GM19025 (cell line): ENCODE measurements around the gene OPA3.
A peak's percentile ranks its signal among the peaks of the same experiment; 100 is the strongest.
"Not testable (repeated sequence)": the region's sequence is repeated elsewhere in the genome, so short reads cannot be mapped to it uniquely, and the experiment has no call there.

Source experiments
- ATAC-seq: cut with Tn5 transposase; IDR thresholded peaks from one replicate; pipeline ENCODE4 v1.9.1; 2021; ENCODE audit warnings: mild to moderate bottlenecking, low read depth, moderate library complexity; ENCODE audit not compliant: unreplicated experiment

Gene OPA3

DNA sequence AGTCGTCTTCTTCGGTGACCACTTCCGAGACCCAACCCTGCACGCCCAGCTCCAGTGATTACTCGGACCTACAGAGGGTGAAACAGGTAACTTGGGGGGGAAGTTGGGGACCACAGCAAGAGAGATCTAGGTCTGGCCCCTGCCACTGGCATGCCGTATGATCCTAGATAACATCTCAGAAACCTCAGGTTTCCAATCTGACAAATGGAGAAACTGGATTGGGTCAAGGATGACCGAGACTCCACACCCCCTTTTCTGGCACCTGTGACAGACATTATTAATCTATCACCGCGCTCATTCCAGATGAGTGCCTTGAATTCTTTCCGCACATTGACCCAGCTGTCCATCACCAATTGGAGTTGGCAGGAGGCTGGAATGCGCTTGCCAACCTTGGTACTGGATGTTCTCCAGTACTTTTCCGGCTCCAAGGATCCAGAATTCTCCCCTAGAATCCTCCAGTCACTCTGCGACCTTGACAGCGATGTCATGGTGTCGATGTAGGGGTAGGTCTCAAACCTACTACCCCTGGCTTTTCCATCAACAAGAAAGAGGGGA, 60.0 kb downstream of the OPA3 start:
- ATAC-seq, result no peak

DNA sequence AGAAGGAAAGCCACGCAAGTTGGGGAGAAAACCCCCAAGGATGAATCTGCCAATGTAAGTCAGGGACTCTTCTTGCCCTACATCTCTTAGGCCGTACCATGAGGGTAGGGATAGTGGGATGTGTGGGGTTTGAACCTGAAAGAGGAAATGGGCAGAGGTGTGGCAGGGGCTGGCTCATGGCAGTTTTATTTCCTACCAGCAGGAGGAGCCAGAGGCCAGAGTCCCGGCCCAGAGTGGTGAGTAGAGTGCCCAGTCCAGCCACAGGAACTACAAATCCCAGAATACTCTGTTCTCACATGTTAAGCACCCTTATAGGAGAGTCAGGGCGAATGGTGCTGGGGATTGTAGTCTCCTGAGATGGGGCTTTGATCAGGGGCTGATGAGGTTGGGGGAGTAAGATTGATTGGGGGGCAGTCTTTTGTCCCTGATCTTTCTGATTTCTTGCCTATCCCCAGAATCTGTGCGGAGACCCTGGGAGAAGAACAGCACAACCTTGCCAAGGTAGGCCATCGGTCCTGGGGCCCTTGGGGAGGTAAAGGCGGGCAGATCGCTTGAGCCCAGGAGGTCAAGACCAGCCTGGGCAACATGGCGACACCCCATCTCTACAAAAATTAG, 60.9 kb downstream of the OPA3 start:
- ATAC-seq, result peak; percentile 63

DNA sequence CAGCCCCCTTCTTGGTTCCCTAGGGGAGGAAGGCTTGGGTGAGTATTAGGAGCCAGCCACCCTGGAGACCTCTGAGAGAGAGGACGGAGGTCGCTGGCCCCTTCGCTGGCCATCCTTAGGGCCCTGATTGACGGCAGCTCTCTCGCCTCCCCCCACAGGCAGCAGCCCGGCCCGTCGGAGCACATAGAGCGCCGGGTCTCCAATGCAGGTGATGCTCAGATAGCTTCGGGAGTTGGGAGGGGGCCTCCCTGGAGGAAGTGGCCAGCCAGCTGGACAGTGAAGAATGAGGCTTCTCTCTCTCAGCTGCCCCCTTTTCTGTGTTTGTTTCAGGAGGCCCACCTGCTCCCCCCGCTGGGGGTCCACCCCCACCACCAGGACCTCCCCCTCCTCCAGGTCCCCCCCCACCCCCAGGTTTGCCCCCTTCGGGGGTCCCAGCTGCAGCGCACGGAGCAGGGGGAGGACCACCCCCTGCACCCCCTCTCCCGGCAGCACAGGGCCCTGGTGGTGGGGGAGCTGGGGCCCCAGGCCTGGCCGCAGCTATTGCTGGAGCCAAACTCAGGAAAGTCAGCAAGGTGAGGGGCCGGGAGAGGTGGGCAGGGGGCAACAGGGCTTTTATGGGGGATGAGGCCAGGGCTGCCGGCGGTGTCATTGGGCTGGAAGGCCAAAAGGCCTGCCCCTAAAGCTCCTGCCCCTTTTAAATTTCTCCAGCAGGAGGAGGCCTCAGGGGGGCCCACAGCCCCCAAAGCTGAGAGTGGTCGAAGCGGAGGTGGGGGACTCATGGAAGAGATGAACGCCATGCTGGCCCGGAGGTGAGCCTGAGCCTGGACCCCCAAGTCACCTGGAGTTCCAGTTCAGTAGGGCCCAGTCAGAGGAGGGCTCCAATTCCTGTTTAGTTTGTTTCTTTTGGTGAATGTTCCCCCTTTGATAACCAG, 62.3 kb downstream of the OPA3 start:
- ATAC-seq, result no peak

DNA sequence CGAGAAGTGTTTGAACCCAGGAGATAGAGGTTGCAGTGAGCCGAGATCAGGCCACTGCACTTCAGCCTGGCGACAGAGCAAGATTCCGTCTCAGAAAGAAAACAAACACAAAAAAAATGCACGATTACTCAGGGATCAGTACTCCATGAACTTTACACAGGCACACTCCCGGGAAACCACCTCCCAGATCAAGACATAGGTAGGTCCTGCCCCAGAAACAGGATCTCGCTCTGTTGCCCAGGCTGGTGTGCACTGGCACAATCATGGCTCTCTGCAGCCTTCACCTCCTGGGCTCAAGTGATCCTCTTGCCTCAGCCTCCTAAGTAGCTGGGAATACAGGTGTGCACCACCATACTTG, 66.2 kb downstream of the OPA3 start:
- no peak for ATAC-seq

DNA sequence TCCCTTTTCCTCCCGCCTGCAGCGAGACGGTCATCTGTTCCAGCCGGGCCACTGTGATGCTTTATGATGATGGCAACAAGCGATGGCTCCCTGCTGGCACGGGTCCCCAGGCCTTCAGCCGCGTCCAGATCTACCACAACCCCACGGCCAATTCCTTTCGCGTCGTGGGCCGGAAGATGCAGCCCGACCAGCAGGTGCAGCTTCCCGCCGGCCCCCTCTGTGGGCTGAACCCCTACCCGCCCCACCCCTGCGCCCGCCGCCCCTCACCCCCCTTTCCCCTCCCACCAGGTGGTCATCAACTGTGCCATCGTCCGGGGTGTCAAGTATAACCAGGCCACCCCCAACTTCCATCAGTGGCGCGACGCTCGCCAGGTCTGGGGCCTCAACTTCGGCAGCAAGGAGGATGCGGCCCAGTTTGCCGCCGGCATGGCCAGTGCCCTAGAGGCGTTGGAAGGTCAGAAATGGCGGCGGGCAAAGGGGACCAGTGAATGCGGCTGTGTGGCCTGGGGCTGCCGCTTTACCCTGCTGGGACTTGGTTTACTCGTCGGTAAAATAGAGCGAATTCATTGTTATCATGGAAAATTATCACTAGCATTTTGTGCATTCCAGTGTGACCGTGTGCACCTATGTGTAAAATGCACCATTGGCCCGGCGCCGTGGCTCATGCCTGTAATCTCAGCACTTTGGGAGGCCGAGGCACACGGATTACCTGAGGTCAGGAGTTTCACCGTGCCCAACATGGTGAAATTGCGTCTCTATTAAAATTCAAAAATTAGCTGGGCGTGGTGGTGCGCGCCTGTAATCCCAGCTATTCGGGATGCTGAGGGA, 66.7 kb downstream of the OPA3 start:
- no peak for ATAC-seq

DNA sequence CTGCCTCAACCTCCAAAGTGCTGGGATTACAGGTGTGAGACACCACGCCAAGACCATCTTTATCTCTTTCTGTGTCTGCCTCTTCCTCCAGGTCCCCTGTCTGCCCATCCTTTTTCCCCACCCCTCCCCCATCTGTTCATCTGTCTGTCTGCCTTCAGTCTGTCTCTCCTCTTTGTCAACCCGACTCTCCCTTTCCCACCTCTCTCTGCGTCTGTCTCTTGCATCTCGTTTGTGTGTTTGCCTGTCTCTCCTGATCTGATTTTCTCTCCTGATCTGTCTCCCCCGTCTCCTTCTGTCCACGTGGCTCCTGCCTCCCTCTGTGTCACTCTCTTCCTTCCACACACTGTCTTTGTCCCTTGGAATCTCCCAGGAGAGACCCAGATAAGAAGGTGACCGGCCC, 67.4 kb downstream of the OPA3 start:
- no peak for ATAC-seq

DNA sequence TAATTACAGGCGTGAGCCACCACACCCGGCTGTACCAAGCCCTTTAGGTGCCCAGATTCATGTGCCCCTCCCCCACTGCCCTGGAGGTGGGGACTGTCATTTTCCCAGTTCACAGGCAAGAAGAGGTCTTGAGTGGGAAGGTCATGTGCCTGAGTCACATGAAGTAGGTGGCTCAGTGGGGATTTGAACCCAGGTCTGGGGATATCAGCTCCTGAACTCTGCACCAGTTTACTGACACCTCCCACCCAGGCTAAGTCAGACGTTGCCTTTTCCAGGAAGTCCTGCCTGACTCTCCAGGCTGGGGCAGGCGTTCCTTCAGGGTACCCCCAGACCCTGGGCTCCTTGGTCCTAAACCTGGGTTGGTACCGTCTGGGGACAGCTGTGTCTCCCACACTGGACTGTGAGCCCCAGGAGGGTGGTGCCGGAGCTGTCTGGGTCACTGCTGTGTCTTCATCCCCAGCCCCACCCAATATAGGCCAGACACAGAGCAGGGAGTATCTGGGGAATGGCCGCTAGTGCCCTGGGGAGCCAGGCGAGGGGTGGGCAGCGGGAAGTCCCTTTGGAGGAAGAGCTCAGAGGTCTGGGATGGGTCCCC, 68.7 kb downstream of the OPA3 start:
- ATAC-seq, result no peak

DNA sequence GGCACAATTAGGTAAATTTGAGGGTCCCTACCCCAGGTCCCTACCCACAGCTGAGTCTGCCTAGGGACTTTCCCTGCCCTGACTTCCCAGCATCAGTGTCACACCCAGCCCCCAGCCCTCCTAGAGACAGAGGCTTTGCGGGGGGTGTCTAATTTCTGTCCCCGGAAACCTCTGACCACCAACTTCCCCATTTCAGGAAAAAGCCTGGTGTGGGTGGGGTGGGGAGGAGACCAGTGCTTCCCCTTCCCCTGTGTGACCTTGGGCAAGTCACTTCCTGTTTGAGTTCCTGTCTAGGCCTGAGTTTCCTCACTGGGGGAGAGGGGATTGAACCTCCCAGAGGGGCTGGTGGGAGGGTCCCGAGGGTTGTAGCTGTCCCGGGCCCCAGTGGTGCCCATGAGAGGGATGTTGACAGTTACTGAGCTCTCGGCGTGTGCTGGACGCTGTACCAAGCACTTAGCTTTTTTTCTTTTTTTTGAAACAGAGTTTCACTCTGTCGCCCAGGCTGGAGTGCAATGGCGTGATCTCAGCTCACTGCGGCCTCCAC, 69.4 kb downstream of the OPA3 start:
- no peak for ATAC-seq

DNA sequence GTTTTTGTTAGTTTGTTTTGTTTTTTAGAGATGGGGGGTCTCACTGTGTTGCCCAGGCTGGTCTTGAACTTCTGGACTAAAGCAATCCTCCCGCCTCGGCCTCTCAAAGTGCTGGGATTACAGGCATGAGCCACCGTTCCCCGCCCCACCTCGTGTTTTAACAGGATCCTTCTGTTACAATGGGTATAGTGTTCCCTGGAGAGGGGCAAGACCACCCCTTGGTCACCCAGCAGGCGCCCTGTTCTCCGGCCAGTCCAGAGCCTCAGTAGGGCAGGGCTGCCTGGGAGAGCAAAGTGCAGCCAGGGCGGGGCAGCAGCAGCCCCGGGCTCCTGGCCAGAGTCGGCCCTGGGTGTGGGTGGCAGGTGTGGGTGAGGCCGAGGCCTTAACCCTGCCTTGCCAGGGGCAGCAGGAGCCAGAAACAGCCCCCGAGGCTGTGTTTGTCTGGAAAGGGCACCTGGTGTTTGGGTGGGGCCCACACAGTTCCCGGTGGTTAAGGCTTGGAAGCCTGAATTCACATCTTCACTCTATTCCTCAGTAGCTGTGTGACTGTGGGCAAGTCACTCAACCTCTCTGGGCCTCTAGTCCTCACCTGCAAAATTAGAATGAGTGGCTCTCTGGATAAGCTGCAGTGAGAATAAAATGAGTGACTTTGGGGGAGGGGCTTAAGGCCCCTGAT, 70.1 kb downstream of the OPA3 start:
- no peak for ATAC-seq

DNA sequence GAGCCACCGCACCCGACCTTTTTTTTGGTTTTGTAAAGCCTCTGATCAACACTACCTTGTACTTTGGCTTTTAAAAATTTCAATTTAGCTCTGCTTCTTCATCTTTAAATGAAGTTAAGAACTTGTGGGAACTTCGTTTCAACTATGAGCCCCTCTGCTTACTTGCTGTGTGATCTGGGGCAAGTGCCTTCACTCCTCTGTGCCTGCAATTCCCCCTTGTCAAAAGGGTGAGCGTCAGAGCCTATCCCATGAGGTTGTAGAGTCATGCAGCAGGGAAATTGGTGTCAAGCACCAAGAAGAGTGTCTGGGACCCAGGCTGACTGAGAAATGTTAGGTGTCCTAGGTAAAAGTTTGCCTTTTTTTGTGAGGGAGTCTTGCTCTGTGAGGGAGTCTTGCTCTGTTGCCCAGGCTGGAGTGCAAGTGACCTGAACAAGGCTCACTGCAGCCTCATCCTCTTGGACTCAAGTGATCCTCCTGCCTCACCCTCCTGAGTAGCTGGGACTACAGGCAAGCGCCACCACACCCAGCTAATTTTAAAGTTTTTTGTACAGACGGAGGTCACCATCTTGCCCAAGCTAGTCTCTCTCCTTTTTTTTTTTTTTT, 71.6 kb downstream of the OPA3 start:
- no peak for ATAC-seq

DNA sequence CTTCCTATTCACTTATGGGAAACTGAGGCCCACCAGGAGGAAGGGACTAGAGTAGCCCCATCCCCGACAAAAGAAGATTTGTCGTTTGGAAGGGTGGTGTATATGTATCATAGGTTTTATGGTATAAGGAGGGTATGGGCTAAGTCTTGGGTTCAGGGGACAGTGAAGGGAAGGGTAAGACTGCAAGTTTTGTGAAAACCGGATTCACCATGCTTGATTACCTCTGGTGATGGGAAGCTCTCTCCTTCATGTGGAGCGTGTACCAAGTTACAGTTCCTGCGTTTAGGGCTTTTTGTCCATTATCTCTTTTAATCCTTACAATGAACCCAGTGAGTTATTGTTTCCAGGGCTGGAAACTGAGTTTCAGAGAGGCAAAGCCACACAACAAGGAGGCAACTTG, 73.5 kb downstream of the OPA3 start:
- ATAC-seq, result no peak

DNA sequence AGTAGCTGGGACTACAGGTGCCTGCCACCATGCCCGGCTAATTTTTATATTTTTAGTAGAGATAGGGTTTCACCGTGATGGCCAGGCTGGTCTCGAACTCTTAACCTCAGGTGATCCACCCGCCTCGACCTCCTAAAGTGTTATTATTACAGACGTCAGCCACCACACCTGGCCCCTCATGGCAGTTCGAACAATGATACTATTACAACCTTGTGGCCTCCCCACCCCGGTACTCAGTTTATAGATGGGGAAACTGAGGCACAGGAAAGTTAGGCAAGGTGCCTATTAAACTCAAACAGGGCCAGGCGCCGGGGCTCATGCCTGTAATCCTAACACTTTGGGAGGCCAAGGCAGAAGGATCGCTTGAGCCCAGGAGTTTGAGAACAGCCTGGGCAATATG, 74.2 kb downstream of the OPA3 start:
- ATAC-seq, result not testable (repeated sequence)

DNA sequence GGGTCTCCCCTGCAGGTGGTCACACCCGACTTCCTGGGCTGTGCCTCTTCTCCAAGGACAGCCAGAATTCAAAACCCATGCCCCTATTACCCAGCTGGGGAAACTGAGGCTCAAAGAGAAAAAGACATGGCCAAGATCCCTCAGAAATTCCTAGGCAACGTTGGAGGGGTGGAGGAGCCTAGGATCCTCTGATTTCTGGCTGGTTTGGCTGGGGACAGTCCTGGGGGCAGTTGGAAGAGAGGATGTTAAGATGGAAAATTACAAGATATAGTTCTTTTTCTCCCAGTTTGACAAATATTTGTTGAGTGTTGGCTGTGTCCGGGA, 74.9 kb downstream of the OPA3 start:
- ATAC-seq, result no peak

DNA sequence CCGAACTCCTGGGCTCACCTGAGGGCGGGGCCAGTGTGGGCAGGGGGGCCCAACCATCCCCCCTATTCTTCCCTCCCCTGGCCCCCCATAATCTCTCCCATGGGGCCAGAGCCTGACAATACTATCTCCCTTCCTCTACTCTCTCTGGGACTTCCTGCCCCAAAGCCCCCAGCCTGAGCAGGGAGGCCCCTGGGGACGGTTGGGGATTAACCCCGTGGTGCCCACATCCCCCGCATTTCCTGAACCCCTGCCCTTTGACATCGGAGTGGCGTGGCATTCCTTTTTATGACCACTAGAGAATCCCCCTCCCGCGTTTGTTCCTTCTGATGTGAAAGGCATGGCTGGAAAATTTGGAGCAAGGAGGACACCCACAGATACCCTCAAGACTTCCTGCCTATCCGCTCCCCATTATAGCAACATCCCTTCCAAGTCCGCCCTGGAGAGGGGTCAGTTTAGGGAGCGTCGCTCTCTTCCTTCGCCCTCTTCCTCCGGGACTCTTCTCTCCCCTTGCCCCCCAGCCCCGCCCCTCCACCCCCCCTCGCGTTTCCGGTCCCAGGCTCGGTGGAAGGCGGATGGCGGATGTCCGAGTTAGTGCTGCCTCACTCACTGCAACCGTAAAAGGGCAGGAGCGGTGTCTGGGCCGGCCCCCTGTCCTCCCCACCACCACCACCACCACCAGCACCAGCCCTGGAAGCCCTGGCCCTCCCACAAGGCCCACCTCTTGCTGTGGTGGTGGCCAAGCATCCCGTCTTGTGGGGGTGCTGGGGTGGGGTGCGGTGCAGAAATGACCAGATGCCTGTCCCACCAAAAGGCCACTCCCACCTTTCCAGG, 75.5 kb downstream of the OPA3 start:
- ATAC-seq, result no peak

DNA sequence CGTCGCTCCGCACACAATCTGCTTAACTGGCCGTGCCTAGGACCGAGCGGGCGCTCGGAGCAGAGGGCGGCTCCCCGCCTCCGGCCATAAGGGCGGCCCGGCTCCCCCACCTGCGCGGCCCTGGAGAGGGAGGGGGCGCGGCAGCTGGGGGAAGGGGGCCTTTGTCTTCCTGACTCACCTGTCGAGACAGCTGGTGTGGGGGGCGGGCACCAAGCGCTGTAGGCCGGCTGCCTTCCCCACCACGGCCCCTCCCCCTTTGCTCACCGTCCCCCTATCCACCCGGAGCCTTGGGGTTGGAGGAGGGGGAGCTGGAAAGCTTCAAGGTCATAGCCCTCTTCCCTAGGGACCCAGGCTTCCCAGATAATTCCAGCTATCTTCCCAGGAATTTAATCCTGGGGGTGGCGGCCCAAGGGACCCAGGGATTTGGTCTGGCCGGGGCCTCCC, 76.2 kb downstream of the OPA3 start:
- no peak for ATAC-seq

DNA sequence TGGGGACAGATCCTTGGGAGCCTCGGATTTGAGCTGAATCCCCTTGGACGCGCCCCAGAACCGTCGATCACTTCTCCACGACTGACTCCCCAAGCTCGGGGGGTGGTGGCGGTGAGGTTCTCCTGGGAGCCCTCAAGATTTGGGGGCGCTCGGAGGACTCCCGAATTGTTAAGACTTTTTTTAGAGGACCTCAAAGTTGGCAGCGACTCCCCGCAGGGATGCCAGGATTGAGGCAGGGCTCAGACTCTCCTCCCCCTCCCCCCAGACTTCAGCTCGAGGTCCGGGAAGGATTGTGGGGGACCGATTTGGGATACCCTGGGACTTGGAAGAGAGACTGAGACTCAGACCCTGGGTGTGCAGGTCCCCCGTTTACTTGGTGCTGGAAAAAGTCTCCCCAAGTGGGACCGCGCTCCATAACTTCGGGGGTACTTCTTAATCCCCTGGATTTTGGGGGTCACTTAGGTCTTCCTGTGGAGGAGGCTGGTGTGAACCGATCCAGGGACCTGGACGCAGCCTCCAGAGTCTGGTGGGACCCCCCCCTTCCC, 76.7 kb downstream of the OPA3 start:
- ATAC-seq, result no peak

DNA sequence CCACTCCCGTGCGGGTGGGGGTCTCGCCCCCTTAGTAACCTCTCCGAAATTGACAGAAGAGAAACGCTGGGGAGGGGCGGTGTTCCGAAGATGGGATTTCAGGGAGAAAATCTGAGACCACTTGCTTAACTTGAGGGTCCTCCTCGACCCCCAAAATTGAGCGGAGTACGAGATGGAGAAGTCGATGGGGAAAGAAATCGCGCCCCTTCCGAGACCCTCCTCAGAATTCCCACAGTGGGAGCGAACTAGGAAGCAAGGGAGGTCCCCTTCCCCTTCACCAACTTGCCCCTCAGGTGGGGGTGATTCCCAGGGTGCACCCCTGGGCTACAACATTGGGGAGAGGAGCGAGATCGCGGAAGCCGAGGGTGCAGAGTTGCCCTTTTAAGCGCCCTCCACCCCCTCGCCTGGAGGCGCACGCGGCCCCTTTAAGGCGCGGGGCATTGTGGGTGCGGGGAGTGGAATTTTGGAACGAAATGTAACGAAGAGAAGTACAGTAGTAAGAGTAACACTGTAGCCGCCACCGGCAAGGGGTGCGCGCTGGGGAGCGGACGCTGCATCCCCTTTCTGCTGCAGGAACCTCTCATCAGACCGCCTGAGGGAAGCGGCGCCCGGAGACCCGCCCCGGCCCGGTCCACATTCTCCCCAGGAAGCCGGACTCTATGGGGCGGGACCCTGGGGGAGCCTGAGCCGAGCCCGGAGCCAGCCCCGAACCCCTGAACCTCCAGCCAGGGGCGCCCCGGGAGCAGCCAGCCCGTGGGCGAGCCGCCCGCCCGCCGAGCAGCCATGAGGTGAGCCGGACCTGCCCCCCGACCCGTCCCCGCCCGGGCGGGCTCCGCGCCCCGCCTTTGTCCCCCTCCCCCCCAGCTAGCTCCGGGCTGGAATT, 77.4 kb downstream of the OPA3 start, which contains the start of gene VASP:
VASP (plus strand) TSS at position 491 of the 883 bp plus-strand sequence; CDS start at position 784, 293 bp downstream.
- ATAC-seq, result peak; percentile 33
